ENCODE measurements around the gene MRPL46.
"Not testable (repeated sequence)": the region's sequence is repeated elsewhere in the genome, so short reads cannot be mapped to it uniquely, and the experiment has no call there.

MRPL46 gene

DNA sequence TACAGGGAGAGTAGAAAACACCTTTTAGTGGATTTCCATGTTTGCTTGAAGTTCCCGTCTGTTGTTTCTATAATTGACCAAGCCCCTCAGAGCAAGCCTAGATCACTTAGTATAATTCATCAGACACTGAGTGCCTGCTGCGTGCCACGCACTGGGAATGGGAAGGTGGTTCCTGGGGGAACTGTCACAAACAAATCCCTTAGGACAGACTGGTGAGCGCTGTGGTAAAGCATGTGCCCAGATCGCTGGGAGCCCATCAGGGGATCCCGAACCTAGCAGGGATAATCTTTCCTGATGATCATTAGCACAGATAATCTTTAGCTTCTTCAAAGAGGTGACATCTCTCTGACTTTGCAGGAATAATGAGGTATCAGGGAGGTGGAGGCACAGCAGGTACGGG lies 9.9 kb upstream of the MRPL46 start:
- no peak for DNase-seq

- peak; percentile 61 for DNase-seq
These were observed 9.5 kb upstream of the MRPL46 start for GRCh38 chr15:88476635-88477060.

DNA sequence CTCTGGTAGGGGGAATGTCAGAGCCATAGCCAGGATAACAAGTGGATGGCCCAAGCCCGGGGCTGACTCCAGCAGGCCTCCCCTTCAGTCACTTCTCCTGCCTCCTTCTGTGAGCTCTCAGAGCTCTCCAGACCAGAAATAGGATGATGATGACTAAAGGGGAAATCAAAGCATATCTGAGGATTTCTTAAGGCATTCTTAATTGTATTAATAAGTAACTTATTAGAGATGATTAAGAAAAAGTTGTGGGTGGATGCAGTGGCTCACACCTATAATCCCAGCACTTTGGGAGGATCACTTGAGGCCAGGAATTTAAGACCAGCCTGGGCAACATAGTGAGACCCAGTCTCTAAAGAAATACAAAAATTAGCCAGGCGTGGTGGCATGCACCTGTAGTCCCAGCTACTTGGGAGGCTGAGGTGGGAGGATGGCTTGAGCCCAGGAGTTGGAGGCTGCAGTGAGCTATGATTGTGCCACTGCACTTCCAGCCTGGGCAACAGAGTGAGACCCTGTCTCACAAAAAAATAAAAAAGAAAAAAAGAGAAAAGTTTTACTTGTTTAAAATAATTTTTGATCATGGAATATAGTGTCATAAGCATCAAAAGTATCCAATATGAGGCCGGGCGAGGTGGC lies 6.6 kb upstream of the MRPL46 start:
- not testable (repeated sequence) for DNase-seq

DNA sequence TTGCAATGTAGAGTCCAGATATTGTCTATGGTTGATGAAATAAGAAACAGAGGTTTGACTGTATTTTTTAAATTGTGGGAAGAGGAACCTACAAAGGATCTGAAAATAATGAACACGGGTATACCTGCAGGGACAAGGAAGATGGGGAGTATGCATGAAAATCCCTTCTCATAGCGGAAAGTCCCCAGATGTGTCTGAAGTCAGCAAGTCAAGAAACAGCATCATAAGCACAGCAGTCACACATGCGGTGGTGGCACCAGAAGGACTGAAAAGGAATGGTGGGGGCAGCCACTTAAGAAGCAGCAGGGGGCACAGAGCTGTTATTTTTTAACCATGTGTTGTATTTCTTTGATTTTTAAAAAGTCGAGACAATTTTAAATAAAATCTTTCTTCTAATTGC lies 5.0 kb upstream of the MRPL46 start:
- no peak for DNase-seq

- no peak for DNase-seq
These were observed 3.6 kb upstream of the MRPL46 start for GRCh38 chr15:88470625-88471372.

GRCh38 chr15:88469321-88469720 lies 2.1 kb upstream of the MRPL46 start:
- no peak for DNase-seq

- not testable (repeated sequence) for DNase-seq
These were observed 1.5 kb upstream of the MRPL46 start for GRCh38 chr15:88468721-88469120.

DNA sequence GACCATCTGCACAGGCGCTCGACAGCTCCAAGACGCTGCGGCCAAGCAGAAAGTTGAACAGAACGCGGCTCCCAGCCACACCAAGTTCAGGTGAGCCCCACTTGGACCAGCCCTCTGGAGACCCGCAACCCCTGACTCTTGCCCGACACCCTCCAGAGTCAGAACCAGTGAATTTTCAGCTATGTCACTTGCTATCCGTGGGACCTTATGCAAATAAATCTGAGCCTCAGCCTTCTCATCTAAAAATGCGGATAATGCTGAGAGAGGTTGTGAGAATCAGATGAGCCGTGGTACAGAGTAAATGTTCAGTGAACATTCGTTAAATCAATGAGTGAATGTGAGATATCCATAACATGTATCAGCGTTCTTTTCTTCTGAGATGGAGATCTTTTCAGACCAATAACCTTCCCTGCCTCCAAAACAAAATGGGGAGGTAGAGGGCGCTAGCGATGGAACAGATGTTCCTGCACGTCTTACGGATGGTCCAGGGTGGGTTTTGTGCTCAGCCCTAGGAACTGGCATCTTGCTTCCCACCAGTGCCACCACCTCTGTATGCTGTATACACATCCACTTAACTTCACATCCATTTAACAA lies 844 bp upstream of the MRPL46 start:
- no peak for DNase-seq

- peak; percentile 77 for DNase-seq
These were observed 1.5 kb downstream of the MRPL46 start for GRCh38 chr15:88465633-88466224.

DNA sequence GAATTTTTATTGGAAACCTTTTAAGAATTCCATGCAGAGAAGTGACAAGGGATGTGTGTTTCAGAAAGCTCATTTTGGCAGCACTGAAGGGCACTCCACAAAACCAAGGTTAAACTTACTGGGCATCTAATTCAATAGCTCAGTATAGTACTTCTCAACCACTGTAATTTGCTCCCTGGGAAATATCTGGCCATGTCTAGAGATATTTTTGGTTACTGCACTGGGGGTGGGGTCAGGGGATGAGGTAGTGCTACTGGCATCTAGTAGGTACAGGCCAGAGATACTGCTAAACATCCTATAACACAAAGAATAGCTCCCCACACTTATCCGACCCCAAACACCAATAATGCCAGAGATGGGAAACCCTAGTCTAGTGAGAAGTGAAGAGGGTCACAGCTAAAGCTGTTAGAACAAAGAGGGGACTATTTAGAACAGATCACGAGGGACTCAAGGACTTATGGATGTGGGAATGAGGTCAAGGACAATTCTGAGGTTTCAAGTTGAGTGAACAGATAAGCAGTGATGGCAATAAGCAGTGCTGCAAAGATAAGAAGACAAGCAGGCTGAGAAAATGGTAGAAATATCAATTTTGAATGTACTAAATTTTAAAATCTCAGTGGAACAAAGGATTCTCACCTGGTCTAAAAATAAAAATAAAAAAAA lies 3.2 kb downstream of the MRPL46 start:
- DNase-seq = no peak

- DNase-seq = no peak
These were observed 10.5 kb downstream of the MRPL46 start for GRCh38 chr15:88456733-88457132.

GRCh38 chr15:88454867-88455810 lies 12.0 kb downstream of the MRPL46 start:
- DNase-seq = peak; percentile 80

DNA sequence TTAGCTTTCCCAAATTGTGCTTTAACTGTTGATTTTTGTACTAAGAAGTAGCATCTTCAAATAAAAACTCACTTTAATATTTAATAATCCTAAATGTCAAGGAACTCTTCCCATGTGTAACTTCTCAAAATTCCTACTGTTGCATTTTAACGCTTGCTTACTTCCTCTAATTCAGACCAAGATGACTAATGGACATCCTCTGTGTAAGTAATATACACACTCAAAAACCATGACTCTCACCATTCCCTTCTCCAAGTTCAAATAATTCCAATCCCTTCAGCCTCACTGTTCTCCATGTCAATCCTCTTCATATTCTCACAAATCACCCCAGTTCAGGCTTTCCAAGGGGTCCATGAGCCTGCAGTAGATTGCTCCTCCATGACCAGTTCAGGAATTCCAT lies 13.0 kb downstream of the MRPL46 start:
- DNase-seq = no peak

DNA sequence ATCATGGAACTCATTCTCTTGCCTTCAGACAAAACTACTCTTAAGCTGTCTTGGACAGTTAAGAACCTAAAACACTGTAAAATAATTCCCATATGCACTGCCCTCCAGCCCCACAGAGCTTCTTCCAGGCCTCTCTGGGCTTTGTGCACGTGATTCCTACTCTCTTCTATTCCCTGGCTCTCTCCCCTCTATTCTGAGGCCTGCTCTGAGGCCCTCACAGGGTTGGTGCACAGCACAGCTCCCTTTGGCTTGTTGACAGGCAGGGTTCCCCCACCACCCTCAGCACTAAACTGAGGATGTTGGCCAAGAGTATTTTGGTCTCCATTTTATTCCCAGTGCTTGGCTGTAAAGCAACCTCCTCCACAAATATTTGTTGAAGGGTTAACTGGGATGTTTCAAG lies 13.5 kb downstream of the MRPL46 start:
- DNase-seq = no peak

DNA sequence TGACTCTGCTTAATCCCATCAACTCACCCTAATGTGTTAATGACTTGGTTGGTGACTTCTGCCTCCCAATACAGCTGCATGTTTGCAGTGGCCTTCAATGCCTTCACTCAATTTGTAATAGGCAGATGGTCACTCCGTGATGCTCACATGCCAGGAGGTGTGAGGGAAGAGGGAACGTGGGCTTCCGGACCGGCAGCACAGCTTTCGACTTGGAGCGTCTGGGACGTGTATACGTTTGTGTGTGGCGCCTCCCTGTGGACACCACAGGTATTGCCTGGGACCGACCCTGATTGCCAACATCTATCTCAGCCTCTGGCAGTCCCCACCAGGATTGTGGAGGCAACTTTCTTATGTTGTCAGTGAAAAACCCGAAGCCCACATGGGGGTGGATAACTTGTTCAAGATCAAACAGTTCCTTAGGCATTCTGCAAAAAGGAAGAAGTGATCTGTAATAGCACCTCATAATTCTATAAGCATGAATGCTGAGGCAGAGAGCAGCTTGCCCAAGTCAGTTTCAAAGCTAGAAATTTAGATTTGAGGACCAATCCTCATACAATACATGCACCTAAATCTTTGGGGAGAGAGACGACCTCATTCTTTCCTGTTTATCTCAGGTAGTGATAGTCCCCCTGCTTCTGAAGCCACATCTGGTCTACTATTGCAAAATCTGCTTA lies 16.9 kb downstream of the MRPL46 start:
- DNase-seq = peak; percentile 76

GRCh38 chr15:88449581-88449980 lies 17.6 kb downstream of the MRPL46 start:
- no peak for DNase-seq

DNA sequence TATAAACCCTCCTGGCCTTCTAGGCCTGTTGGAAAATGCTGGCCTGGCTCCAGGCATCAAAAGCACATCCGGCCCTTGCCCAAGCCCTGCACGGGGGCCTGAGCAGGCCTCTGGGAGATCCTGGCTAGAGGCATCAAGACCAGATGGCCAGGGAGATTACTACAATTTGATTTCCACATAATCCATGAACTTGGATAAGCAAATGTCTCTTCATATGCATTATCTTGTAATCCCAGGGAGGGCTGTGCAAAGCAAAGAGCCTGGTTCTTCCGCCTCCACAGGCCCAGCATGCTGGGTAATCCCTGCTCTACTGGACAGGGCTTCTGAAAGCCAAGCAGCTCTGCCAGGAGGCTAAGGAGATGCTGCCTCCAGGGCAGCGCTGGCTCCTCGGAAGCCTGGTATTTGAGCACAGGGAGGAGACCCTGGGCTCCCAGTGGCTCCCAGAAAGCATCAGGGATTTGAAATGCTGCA lies 18.2 kb downstream of the MRPL46 start:
- DNase-seq = no peak

- no peak for DNase-seq
These were observed 19.4 kb downstream of the MRPL46 start for GRCh38 chr15:88447741-88448140.

DNA sequence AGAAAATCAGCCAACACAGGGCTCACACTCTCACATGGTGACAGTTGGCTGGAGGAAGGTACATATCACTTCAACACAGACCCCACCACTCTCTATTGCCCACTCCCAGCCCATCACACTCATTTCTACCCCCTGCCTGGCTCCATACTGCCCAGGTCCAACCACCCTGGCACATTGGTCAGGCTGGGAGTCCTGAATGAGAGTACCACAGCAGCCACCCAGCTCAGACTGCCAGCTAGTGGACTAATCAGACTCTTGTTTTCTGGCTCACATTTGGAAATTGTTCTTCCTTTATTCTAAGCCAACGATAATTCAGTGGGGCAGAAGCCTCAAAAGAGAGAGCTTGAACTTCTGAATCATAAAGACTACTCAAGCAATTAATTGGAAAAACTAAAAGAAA lies 20.0 kb downstream of the MRPL46 start:
- no peak for DNase-seq

DNA sequence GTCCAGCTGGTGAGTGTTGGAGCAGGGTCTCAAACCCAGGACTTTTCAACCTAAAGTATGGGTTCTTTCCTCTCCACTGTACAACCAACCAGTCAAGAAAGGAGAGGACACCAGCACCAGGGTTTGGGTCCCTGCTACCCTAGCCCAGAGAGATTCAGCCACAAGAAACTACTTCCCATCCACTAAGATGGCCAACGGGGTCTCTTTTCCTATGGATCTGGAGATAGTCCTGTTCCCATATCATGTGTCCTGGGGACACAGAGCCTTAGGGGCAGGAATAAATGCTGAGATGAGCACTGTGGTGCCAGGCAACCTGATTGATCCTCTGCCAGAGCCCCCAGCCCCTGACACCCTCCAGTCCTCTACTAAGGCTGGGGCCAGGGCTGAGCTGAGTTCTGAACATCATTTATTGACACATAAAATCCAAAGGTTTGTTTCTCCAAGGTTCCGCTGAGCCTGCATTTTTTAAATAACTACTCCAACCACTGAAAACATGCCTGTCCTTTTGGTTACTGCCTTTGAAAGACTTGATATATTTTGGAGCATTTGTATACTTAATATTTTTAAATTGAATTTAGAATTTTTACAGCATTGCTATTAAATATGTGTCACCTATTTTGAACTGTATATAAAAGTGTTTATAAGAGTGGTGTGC lies 26.0 kb downstream of the MRPL46 start:
- DNase-seq = no peak

DNA sequence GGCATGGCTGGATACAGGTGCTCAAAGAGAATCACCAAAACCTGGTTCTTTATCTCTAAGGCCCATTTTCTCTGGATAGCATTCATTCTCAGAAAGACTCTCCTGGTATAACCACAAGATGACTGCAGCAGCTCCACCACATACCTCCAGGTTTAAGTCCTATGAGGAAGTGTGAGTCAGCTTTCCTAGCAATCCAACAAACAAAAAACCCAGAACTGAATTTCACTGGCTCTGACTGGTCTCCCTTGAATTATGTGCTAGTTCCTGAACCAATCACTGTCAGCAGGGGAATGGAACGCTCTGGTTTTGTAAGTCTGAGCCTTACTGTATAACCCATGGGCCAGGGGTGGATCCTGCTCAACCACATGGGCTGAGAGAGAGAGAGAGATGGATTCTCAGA lies 27.2 kb downstream of the MRPL46 start:
- DNase-seq = peak; percentile 77
